GM12873 (cell line): ENCODE data around the gene SETD5.

ENCODE experiments used
- CTCF ChIP-seq: IDR thresholded peaks from 2 replicates; pipeline ENCODE4 v1.5.1; 2012; ENCODE audit warnings: low read depth, mild to moderate bottlenecking, moderate library complexity, low read length, control low read depth; ENCODE audit not compliant: insufficient read depth; ENCODE audit errors: missing control alignments

Gene SETD5

GRCh38 chr3:9507586-9508578 lies 110.5 kb downstream of the SETD5 start:
- TF ChIP-seq CTCF: no peak

- no peak for TF ChIP-seq CTCF
Observed at GRCh38 chr3:9508781-9509180, 111.4 kb downstream of the SETD5 start.

- no peak for TF ChIP-seq CTCF
Observed at GRCh38 chr3:9512456-9513045, 115.1 kb downstream of the SETD5 start.

- no peak for TF ChIP-seq CTCF
Observed at GRCh38 chr3:9514306-9514705, 116.9 kb downstream of the SETD5 start.

GRCh38 chr3:9514956-9515355 lies 117.5 kb downstream of the SETD5 start:
- TF ChIP-seq CTCF: no peak

GRCh38 chr3:9525078-9525477 lies 127.7 kb downstream of the SETD5 start:
- no peak for TF ChIP-seq CTCF
